Epidermal melanocyte (primary cell): Measurements from ENCODE around the gene LPGAT1.

ENCODE experiments used
- DNase-seq: peaks from one replicate; pipeline ENCODE4 v3.0.0; 2011; ENCODE audit warnings: low spot score; ENCODE audit not compliant: insufficient read length

Gene LPGAT1

DNA sequence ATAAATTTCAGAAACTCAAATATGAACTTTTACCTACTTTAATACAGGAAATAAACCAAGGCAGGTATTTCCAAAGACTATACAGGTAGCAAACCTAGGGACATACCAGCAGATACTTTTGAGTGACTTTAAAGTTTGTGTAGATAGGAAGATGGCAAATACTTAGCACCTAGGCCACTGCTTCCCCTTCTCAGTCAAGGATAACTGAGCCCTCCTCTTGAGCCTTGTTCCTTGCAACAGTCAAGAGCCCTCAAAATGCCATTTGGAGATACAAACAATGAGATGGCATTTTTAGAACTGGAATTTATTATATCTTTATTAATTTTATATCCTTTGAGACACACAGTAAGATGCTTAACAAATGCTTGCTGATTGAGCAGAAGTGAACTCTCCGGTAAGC, 65.9 kb downstream of the LPGAT1 start:
- no peak for DNase-seq

DNA sequence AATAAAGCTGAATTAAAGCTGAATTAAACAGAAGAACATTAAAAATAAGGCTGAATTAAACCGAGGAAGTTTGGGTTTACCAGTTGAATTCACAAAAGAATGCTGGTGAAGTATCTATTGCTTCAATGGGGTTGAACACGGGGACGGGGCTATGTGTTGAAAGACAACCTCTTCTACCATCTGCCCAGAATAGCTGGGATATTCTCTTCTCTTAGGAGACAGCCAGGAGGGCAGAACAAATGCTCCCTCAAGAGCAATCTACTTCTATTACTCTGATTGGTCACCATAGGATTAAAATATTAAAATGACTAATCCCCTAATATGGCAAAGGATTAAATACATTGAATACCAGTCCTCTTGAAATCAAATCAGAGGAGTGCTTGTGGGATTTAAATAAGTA, 68.4 kb downstream of the LPGAT1 start:
- DNase-seq: no peak

DNA sequence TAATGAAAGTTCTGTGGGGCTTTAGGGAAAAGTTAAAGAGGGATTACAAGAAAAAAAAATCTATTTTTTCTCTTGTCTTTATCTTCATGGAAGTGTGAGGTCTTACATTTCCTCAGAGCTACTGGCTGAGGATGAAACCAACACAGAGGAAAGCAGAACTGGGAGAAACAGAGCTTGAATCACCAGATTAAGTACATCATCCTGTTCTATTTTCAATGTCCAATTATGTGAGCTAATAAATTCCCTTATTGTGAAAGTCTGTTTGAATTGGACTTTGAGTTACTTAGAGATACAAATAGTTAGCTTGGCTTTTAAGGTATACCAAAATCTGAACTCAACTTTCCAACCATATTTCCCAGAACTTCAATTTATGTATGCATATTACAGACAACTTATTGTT, 69.2 kb downstream of the LPGAT1 start:
- no peak for DNase-seq

DNA sequence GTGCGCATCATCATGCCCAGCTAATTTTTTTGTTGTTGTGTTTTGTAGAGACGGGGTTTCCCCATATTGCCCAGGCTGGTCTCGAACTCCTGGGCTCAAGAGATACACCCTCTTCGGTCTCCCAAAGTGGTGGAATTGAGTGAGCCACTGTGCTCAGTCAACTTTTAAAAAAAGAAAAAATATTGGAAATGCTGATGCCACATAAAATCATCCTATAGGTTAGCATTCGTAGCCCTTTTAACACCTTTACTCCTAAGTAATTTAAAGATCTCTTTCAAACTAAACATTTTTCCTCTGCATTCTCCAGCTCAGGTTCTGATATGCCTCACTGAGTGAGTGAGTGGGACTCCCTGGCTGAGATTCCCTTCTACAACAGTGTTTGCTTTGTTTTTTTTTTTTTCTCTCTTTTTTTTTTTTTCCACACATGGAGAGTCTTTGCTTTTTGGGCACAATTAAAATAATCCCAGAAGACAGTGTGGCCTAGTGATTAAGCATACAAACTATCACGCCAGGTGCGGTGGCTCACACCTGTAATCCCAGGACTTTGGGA, 74.0 kb downstream of the LPGAT1 start:
- DNase-seq: no peak

DNA sequence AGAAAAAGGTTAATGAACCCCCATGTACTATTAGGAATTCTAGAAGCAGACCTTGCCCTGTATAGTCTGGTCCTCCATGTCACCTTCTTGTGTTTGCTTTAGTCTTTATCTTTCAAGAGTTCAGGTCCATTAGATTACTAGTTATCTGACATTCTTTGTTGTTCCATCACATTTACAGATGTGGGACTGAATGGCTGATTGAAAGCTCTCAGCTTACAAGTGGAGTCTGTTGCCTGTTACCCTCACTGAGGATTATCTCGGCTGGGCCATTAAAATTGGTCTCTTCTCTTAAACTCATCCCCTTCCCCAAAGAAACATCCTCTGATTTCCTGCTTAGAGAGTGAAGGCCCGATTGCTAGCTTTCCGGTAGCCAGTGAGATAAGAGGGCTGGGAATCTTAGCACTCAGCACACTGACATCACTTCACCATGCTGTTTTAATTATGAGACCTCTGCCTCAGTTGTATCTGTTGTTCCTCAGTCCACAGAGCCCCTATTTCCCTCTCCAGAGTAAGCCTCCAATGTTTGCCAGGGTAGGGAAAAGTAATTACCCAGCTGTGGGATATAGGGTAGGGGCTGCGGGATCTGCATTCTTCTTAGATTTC, 76.8 kb downstream of the LPGAT1 start:
- DNase-seq: no peak

DNA sequence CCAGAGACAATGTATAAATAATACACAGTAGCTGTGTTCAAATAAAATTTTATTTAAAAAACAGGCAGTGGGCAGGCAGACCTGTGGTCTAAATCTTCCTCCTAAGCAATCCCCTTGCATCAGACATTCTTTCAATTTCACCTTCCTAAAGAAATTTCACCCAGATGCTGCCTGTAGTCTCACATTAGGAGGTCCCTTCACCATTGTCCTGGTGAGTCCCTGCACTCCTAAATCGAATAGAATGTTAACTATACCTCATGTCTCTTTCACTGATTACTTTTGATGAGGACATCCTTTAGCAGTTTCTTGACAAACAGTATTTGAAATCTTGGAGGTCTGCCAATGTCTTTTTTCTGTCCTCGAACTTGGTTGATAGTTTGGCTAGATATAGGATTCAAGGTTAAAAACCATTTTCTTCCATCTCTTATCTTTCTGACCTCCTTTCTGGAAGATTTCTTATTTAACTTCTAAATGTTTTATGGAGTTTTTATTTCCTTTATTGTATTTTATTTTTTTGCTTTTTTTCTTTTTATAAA, 77.5 kb downstream of the LPGAT1 start:
- no peak for DNase-seq

DNA sequence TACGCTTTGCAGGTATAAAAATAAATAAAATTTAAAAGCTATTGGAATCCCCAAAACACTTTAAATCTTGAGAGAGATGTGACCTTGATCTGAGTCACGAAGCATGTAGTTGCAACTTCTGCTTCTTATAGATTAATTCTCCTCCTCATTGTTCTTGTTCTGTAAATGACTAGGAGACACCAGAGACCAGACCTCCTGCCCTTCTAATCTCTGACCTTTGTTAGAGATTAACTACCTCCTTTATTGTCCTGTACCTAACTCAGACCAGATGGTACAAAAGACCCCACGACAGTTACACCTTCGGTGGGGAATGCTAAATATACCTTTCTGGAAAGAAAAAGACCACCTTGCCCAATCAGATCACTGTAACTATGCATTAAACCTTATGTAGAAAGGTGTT, 78.2 kb downstream of the LPGAT1 start:
- no peak for DNase-seq

DNA sequence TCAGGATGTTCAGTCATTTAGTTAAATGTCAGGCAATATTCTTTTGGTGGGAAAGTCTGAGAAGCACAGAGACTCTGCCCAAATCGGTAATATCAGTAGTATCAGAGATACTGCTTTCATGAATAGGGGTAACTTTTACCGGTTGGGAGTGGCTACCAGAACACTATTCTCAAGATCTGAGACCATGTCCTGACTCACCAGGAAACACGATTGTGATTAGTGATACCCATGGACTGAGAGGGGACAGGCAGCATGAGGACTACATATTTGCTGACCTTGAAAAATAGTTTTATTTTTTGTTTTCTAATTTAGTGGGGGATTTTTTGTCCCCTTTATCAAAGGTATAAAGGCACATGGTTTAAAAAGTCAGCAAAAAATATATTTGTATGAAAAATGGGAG, 79.1 kb downstream of the LPGAT1 start:
- no peak for DNase-seq

DNA sequence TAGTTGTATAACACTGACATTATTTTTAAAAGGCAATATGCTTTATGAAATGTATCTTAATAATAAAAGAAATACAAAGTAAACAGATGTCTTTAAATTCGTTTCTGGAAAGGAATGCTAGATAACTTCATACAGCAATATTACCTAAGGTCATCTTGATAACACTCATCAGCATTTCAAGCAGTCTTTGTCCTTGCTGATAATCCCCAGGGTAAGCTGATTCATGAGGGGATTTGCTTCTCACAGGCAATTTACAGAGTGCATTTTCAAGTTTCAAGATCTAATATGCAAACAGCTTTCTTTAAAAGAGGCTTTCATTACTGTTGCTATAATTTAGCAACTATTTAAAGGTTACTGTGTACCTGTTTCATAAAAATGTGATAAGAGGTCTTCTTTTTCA, 80.0 kb downstream of the LPGAT1 start:
- DNase-seq: no peak

DNA sequence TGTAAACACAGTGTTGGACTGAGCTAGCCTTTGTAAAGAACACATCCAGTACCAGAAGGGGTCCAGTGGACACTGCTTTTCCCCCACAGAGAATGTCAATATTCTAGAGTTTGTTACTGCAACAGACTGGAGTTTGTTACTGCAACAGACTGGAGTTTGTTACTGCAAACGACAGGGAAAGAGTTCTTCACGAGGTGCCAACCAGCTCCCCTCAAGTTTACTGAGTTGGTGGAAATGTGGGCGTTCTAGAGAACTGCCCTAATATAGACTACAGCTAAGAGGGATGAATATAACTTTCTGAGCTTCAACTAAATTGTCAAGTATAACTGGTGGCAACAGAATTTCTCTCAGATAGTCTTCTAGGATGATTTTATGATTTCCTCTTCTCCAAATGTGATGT, 81.3 kb downstream of the LPGAT1 start:
- no peak for DNase-seq

DNA sequence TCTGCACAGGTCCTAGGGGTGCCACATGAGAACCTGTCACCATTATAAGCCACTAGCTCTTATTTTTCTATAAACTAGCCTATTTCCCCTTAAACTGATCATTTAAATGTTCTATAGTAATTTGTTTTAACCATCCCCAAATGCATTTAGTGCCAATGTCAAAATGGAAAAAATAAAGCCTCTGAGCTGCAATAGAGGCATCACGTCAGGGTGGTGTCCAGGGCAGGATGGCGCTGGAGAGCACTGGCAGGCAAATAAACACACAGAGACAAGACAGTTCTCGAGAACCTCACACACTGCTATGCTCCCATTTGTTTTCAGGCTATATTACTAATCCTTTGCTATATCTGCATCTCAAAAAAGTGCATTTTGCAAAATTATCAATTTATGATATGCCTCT, 81.8 kb downstream of the LPGAT1 start:
- no peak for DNase-seq

DNA sequence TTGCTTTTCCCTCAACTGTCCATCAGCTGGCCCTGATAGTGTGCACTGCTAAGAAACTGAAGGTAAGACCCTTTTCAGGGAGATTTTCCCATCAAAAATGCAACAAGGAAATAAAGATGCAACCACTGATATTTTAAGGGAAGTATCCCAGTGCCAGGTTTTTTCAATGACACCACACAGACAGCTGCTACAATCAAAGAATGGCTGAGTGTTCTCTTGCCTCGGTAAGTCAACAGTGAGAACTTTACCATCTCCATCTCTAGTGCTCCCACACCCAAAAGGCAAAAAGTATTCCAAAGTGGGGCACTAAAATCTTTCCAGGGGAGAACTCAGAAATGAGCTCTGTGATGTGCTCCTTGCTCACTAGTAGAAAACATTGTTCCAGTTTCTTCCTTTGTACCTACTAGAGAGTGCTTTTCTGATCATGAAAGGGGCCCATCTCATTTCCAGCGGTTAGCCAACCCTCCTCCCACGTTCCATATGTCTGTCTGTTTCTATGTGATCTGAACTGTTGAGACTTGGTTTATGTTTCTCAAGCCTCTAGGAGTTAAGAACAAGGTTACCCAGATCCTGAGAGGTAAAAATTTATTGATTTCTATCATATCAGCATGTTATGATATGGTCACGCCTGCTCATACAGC, 87.6 kb downstream of the LPGAT1 start:
- DNase-seq: no peak

DNA sequence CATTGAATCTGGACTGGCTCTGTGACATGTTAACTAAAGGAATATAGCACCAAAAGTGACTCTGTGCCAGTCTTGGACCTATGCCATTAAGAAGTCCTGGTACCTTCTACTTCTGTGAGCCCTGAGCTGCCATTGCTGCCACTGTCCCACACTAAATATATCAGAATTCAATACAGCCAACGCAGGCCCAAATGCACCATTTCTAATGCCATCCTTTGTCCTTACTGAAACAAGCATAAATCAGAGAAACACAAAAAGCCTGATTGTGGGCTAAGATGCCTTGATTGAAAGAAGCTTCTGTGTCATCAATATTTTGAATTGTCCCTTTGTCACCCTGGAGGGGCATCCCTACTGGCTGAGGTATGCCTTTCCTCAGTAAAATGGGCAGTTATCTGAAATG, 88.3 kb downstream of the LPGAT1 start:
- no peak for DNase-seq

DNA sequence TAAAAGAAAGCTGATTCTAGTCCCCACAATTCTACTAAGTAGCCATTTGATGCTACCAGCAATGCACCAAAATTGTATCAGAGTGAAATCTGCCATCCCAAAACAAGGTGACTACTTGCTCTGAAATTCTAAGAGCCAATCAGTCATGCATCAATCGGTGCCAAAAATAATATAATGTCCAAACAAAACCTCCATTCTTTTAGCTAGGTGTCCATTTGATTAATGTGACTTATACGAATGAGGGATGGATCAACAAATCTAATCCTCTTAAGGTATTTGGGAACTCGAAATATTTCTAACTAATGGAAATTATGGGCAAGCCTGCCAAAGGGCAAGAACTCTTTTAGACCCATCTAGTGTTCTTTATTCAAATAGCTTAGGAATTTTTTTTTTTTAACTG, 88.8 kb downstream of the LPGAT1 start:
- DNase-seq: no peak

DNA sequence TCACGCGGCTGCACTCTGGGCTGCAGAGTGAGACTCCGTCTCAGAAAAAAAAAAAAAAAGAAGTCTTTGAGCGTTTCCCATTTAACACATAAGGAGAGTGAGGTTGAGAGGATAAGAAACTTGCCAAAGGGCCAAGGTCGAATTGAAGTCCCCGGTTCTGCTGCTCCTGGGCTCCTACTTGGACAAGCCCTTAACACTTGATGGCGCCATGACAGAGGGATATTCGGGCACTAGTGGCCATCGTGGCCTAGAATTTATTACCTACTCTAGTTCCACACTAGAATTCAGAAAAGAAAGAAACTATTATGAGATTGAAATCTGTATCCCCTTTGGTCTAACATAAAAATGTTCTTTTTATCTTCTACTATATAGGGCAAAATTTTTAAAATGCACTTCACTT, 89.4 kb downstream of the LPGAT1 start:
- DNase-seq: no peak

DNA sequence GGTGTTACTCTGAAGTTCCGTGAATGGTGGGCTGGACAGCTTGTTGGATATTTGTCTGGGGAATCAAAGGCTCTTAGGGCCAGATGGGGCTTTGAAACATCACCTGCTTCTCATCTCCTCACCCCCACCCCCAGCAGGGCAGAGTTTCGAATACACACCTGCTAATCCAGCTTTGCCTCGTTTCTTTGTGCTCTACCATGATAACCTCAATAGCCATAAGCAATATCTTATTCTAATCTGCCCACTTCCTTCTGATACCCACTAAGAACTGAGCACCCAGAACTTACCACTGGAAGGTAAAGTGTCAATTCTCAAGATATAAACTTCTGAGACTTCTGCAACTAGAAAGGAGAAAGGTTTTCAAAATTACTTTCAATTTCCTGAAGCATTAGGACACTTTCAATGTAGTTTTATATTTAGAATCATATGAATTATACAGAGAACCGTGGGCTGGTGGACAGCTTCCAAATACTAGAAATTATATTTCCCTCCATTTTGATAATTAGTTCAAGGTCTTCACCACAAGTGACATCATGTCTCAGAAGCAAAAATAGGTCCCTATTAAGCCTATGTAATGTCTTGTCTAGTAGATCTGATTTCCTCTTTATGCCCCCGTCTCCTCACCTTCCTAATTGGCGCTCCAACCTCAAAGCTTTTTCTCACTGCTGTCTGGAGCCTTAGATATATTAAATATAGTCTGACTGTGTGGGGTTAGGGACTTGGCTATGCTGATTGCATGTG, 90.7 kb downstream of the LPGAT1 start:
- no peak for DNase-seq

DNA sequence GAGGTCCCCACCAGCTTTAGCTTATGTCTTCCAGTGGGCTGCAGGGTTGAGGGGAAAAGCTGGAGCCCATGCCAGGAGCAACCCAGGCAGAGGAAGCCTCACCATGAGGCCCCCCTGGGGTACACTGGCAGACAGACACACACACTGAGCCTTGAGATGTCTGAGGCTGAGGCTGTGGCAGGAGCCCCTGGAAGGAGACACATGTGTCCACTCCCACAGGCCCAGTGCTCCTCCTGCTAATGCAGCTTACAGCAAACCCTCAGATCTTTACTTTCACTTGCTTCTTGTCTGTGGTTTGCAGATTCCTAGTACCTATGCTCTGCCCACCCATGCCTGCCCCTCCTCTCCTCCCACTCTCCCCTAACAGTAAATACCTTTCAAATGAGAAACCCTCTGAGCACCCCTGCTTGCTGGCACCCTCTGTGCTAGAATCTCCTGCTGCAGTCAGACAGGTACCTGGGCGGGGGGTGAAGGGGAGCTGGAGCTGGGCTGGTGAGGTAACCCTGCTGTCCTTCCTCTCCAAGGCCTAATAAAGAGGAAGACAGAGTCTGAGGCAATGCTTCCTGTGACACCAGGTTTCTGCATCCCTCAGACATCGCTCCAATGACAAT, 91.8 kb downstream of the LPGAT1 start:
- no peak for DNase-seq

DNA sequence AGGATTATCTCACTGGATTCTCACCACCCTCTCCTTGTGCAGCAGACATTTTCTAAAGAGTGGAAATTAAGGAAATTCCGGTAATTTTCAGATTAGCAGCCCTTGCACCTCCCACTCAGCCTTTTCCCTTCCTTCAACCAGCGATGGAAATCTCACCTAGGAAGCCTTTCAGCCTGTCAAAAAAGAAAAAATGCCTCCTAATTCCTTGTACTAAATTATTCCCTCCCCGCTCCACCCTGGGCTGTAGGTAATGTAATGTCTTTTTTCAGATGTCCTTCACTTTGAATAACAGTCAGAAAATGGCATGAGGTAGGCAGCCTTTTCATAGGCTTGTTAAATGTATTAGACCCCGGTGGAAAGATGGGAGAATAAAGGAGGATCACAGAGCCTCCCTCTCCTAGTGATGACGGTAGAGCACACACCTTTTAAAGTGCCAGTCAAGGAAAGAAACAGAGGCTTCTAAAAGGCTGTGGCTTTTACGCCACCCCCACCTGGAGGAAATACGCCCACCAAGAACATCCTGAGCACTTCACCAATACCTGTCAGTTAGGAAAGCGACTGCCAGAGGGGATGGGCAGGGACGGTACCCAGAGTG, 92.4 kb downstream of the LPGAT1 start:
- no peak for DNase-seq

DNA sequence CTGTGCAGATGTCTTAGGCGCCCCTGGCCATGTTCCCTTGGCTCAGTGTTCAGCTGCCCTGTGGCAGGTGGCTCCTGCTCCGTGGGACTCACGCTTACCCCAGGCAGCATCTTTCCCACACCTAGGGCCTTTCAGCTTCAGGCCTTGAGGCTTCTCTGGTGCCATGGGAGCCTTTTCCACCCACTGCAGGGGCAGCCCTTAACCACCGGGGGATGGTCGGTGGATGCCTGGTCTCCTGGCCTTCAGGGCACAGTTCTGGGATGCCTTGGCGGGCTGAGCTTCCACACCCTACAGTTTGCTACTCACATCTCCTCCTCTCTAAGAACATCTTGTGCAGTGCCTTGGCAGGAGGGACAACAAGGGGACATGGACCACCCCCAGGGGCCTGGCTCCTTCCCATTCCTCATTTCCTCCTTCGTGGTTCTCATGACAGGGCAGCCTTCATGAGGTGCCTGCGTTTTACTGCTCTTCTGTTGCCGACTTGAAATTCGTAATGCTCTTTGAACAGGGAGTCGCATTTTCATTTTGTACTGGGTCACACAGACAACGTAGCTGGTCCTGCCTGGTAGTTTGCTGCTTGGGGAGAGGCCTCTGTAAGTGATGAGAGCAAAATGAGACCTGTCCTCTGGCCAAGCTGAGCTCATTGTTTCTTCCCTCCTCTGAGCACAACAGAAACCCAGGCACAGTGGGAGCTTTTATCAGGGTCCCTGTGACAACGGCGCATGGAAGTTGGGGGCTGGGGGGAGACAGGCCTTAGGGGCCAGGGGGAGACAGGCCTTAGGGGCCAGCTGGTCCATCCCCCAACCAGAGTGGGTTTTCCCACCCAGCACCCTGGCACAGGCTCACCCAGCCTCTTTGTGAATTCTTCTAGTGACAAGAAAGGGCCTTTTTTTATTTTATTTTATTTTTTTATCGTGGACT, 93.2 kb downstream of the LPGAT1 start:
- no peak for DNase-seq

DNA sequence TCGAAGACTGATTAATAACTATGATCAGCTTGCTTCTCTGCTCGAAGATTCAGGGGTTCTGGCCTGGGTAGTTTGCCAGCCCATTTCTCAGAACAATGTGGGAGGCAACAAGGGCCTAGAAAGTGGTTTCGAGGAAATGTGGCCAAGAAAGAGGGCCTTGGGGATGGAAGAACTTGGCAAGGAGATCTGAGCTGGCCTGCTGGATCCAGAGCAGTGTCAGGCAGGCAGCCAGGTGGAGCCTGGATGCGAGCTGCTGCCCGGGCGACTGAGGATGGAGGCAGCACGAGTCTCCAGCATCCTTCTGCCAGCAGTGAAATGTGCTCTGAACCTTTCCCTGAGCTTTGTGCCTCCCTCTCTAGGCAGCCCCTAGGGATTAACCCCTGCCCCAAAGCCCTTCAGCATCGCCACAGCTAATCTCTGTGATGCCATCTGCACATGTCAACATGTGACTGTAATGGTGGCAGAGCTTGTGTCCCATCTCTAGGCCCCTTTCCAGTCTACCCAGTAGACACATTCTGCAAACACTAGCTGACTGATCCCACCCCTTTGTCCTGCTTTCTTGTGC, 94.1 kb downstream of the LPGAT1 start:
- no peak for DNase-seq
